Kidney epithelial cell (primary cell): ENCODE data around the gene CPED1. TPM values are rescaled to one million over a fixed set of nuclear protein-coding genes. Genes with fewer than 3 reads are reported as not detected.

Experiments
- DNase-seq: peaks from one replicate; pipeline ENCODE4 v3.0.0-alpha.2; 2010; ENCODE audit warnings: low read depth
- H3K27me3 ChIP-seq: 2 replicates; pipeline ENCODE4 v1.6.0; 2011; ENCODE audit warnings: low read length; ENCODE audit not compliant: control insufficient read depth, insufficient read depth
- H3K36me3 ChIP-seq: 2 replicates; pipeline ENCODE4 v1.5.1; 2011; ENCODE audit warnings: low read length; ENCODE audit not compliant: control insufficient read depth, insufficient read depth
- H3K4me3 ChIP-seq: 2 replicates; pipeline ENCODE4 v1.5.1; 2011; ENCODE audit warnings: low read depth, mild to moderate bottlenecking, control low read depth, low read length
- total RNA-seq: library from RNA; depleted of rRNA; stranded (reverse); fragments of >200 nt; gene quantifications from 2 replicates; pipeline ENCODE4 v1.2.3, GENCODE V29; 2015
- TF ChIP-seq, protein P1 (sequence below): IDR thresholded peaks from 2 replicates; pipeline ENCODE4 v1.5.1; 2011; ENCODE audit warnings: mild to moderate bottlenecking, moderate library complexity, low read length, control low read depth, inconsistent platforms; ENCODE audit not compliant: insufficient read depth, poor library complexity, severe bottlenecking

Gene CPED1
- total RNA-seq, 1 donor from 2014 or later: 3.2 TPM

DNA sequence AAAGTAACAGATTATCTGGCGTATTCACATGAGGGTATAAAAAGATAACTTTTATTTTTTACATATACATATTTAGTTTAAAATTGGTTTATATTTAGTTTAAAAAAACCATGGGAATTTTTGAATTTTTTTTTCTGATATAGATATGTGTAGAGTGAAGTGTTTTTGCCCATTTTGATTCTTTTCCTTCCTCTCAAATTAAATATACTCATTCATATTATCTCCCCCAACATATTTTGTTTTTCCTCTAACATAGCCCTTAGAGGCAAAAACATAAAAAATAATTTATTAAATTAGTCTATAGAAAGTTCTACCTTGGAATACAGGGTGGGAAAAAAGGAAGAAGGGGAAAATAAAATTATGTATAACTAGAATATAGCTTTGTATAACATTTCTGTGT lies 137.7 kb downstream of the CPED1 start:
- TF ChIP-seq, protein P1, sequence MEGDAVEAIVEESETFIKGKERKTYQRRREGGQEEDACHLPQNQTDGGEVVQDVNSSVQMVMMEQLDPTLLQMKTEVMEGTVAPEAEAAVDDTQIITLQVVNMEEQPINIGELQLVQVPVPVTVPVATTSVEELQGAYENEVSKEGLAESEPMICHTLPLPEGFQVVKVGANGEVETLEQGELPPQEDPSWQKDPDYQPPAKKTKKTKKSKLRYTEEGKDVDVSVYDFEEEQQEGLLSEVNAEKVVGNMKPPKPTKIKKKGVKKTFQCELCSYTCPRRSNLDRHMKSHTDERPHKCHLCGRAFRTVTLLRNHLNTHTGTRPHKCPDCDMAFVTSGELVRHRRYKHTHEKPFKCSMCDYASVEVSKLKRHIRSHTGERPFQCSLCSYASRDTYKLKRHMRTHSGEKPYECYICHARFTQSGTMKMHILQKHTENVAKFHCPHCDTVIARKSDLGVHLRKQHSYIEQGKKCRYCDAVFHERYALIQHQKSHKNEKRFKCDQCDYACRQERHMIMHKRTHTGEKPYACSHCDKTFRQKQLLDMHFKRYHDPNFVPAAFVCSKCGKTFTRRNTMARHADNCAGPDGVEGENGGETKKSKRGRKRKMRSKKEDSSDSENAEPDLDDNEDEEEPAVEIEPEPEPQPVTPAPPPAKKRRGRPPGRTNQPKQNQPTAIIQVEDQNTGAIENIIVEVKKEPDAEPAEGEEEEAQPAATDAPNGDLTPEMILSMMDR: no peak
- Histone ChIP-seq H3K4me3 (no peak overlapping the region), H3K36me3 (no peaks in the 10 kb centered on the region), H3K27me3 (no peaks in the 10 kb centered on the region)
- DNase-seq: no peak

- no peak overlapping the region for H3K4me3 ChIP-seq
- TF ChIP-seq, protein P1: peak; percentile 19
- H3K27me3 ChIP-seq: no peaks in the 10 kb centered on the region
- no peaks in the 10 kb centered on the region for H3K36me3 ChIP-seq
- DNase-seq: no peak
Measured at GRCh38 chr7:121126801-121127534, 138.5 kb downstream of the CPED1 start.

DNA sequence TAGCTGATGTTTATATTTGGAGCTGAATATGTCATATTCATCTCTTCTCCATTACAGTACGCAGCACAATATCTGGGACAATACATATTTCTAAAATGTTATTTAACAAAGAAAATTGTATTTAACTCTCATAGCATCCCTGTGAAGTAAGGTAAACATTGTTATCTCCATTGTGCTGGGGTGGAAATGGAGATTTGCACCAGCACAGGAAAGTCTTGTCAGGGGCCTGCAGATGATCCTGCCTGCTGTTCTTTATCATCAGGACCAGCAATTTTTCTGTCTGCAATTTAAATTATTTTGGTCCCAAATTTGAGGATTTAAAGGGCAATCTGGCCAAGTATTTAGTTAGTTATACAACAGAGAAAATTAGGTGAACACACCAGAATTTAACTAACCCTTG lies 144.4 kb downstream of the CPED1 start:
- H3K27me3 ChIP-seq: no peaks in the 10 kb centered on the region
- no peak overlapping the region for H3K4me3 ChIP-seq
- TF ChIP-seq, protein P1: no peak
- DNase-seq: no peak
- H3K36me3 ChIP-seq: no peaks in the 10 kb centered on the region

DNA sequence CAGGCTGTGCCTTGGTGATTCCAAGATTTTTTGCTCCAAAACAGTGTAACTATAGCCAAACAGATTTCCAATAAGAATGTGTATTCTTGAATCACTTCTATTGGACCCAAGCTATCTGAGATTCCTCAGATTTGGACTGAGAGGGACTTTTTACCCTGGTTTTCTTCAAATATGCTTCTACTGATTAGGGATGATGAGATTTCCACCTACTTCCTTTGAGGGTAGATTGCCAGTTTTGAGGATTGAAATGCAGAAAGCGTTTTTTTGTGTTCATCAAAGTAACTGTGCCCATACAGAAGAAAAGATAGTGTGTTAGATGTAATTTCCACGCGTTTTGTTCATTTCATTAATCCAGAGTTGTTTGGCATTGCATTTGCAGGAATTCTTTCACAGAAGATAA lies 144.9 kb downstream of the CPED1 start:
- TF ChIP-seq, protein P1: no peak
- Histone ChIP-seq H3K27me3 (no peaks in the 10 kb centered on the region), H3K4me3 (no peak overlapping the region), H3K36me3 (no peaks in the 10 kb centered on the region)
- DNase-seq: no peak

- H3K4me3 ChIP-seq: no peak overlapping the region
- TF ChIP-seq, protein P1: no peak
- no peaks in the 10 kb centered on the region for H3K27me3 ChIP-seq
- no peak for DNase-seq
- no peaks in the 10 kb centered on the region for H3K36me3 ChIP-seq
Measured at GRCh38 chr7:121137580-121137979, 149.1 kb downstream of the CPED1 start.
